HG02610 (cell line): ENCODE results near the gene MAPRE2.

Experiments used
- ATAC-seq: cut with Tn5 transposase; IDR thresholded peaks from one replicate; pipeline ENCODE4 v1.9.1; 2021; ENCODE audit warnings: mild to moderate bottlenecking, moderate library complexity; ENCODE audit not compliant: unreplicated experiment

MAPRE2 gene

GRCh38 chr18:35032113-35032512, 9.1 kb upstream of the MAPRE2 start:
- ATAC-seq: no peak

- no peak for ATAC-seq
Measured at GRCh38 chr18:35038029-35038428, 3.2 kb upstream of the MAPRE2 start.

GRCh38 chr18:35038881-35039491, 2.2 kb upstream of the MAPRE2 start:
- peak; percentile 58 for ATAC-seq

GRCh38 chr18:35040638-35040987, 600 bp upstream of the MAPRE2 start:
- ATAC-seq: no peak

GRCh38 chr18:35041815-35042387, 688 bp downstream of the MAPRE2 start:
- ATAC-seq: no peak

GRCh38 chr18:35042389-35043071, 1.3 kb downstream of the MAPRE2 start:
- no peak for ATAC-seq

GRCh38 chr18:35043207-35043606, 2.0 kb downstream of the MAPRE2 start:
- ATAC-seq: no peak

GRCh38 chr18:35045121-35045520, 3.9 kb downstream of the MAPRE2 start:
- ATAC-seq: no peak

GRCh38 chr18:35045806-35046205, 4.6 kb downstream of the MAPRE2 start:
- no peak for ATAC-seq

GRCh38 chr18:35047697-35048292, 6.6 kb downstream of the MAPRE2 start:
- no peak for ATAC-seq

GRCh38 chr18:35049111-35050027, 8.2 kb downstream of the MAPRE2 start:
- no peak for ATAC-seq

- peak; percentile 49 for ATAC-seq
Measured at GRCh38 chr18:35050028-35050546, 8.9 kb downstream of the MAPRE2 start.

GRCh38 chr18:35050705-35051195, 9.5 kb downstream of the MAPRE2 start:
- ATAC-seq: peak; percentile 29

- ATAC-seq: no peak
Measured at GRCh38 chr18:35051641-35052377, 10.6 kb downstream of the MAPRE2 start.

GRCh38 chr18:35054401-35054800, 13.2 kb downstream of the MAPRE2 start:
- ATAC-seq: no peak

GRCh38 chr18:35055105-35055504, 13.9 kb downstream of the MAPRE2 start:
- no peak for ATAC-seq

- ATAC-seq: no peak
Measured at GRCh38 chr18:35055726-35056125, 14.5 kb downstream of the MAPRE2 start.

- no peak for ATAC-seq
Measured at GRCh38 chr18:35059280-35059927, 18.2 kb downstream of the MAPRE2 start.

GRCh38 chr18:35060122-35060815, 19.1 kb downstream of the MAPRE2 start:
- ATAC-seq: no peak
